ENCODE measurements around the gene TGFB1. TPM values are rescaled to one million over a fixed set of nuclear protein-coding genes. Genes with fewer than 3 reads are reported as not detected.
"Not testable (repeated sequence)": the region's sequence is repeated elsewhere in the genome, so short reads cannot be mapped to it uniquely, and the experiment has no call there.

Gene TGFB1
- total RNA-seq, 1 experiment from 2014 or later, result 2.6 TPM

- DNase-seq (ENCODE audit: low spot score), result no peak
These were observed 50.9 kb downstream of the TGFB1 start for GRCh38 chr19:41302624-41303351.

- no peak for DNase-seq (ENCODE audit: low spot score)
These were observed 53.2 kb downstream of the TGFB1 start for GRCh38 chr19:41300555-41300954.

- no peak for DNase-seq (ENCODE audit: low spot score)
These were observed 54.0 kb downstream of the TGFB1 start for GRCh38 chr19:41299755-41300089.

GRCh38 chr19:41299046-41299754 lies 54.5 kb downstream of the TGFB1 start:
- DNase-seq (ENCODE audit: low spot score), result no peak

- DNase-seq (ENCODE audit: low spot score), result peak; percentile 46
These were observed 55.3 kb downstream of the TGFB1 start for GRCh38 chr19:41298348-41298964.

GRCh38 chr19:41297628-41298347 lies 55.9 kb downstream of the TGFB1 start:
- DNase-seq (ENCODE audit: low spot score), result no peak

- no peak for DNase-seq (ENCODE audit: low spot score)
These were observed 57.3 kb downstream of the TGFB1 start for GRCh38 chr19:41296433-41296871.

GRCh38 chr19:41295499-41295898 lies 58.2 kb downstream of the TGFB1 start:
- DNase-seq (ENCODE audit: low spot score), result no peak

GRCh38 chr19:41294393-41294792 lies 59.3 kb downstream of the TGFB1 start:
- no peak for DNase-seq (ENCODE audit: low spot score)

GRCh38 chr19:41289814-41290213 lies 63.9 kb downstream of the TGFB1 start:
- not testable (repeated sequence) for DNase-seq (ENCODE audit: low spot score)

- no peak for DNase-seq (ENCODE audit: low spot score)
These were observed 64.8 kb downstream of the TGFB1 start for GRCh38 chr19:41288673-41289530.

Small RNA genes within 50 kb of the gene (small RNA-seq; reads per million reads assigned to genes)
- gene RN7SL34P, result not detected

Other genes with a start within 250 kb of the TGFB1 start
- gene CYP2F1, start 239.5 kb downstream of the TGFB1 start, total RNA-seq (2014; rRNA removed; shearing (Covaris generic)), result not detected in 2 replicates
- 18.2 and 31.4 TPM in 2 replicates for gene CYP2S1, start 160.7 kb downstream of the TGFB1 start, total RNA-seq (2014; rRNA removed; shearing (Covaris generic))
- gene AXL, start 134.7 kb downstream of the TGFB1 start, total RNA-seq (2014; rRNA removed; shearing (Covaris generic)), result 1.5 and 1.7 TPM in 2 replicates
- gene HNRNPUL1, start 89.5 kb downstream of the TGFB1 start, total RNA-seq (2014; rRNA removed; shearing (Covaris generic)), result 294 and 300 TPM in 2 replicates
- gene CCDC97, start 43.8 kb downstream of the TGFB1 start, total RNA-seq (2014; rRNA removed; shearing (Covaris generic)), result 34.5 and 39.5 TPM in 2 replicates
- 26.9 and 32.1 TPM in 2 replicates for gene B9D2, start 10.2 kb upstream of the TGFB1 start, total RNA-seq (2014; rRNA removed; shearing (Covaris generic))
- 10.2 and 11.0 TPM in 2 replicates for gene TMEM91, start 22.6 kb upstream of the TGFB1 start, total RNA-seq (2014; rRNA removed; shearing (Covaris generic))
- 101 and 108 TPM in 2 replicates for gene EXOSC5, start 43.4 kb upstream of the TGFB1 start, total RNA-seq (2014; rRNA removed; shearing (Covaris generic))
- gene BCKDHA, start 43.9 kb upstream of the TGFB1 start, total RNA-seq (2014; rRNA removed; shearing (Covaris generic)), result 202 and 212 TPM in 2 replicates
- 1.2 and 2.9 TPM in 2 replicates for gene B3GNT8, start 73.5 kb upstream of the TGFB1 start, total RNA-seq (2014; rRNA removed; shearing (Covaris generic))
- gene DMAC2, start 86.0 kb upstream of the TGFB1 start, total RNA-seq (2014; rRNA removed; shearing (Covaris generic)), result 68.8 and 77.9 TPM in 2 replicates
- not detected in 2 replicates for gene ERICH4, start 89.2 kb upstream of the TGFB1 start, total RNA-seq (2014; rRNA removed; shearing (Covaris generic))
- not detected in 2 replicates for gene CEACAM21, start 222.2 kb upstream of the TGFB1 start, total RNA-seq (2014; rRNA removed; shearing (Covaris generic))

Measured in HT-29 (cell line).